RWPE1 (cell line): ENCODE results near the gene LINGO3.
"Not testable (repeated sequence)": the region's sequence is repeated elsewhere in the genome, so short reads cannot be mapped to it uniquely, and the experiment has no call there.

Experiments used
- CTCF ChIA-PET: fragments of 350-600 bp; sonication (Branson Sonifier 250); formaldehyde crosslinking; extraction: SDS; loops from one replicate; lab custom pipeline; 2021; lab: Yijun Ruan, JAX
- POLR2A ChIA-PET: fragments of 400-600 bp; formaldehyde crosslinking; extraction: SDS; loops from one replicate; lab custom pipeline; 2020; ENCODE audit warnings: antibody characterized with exemption; ENCODE audit not compliant: low non-redundant PET; lab: Yijun Ruan, JAX
- DNase-seq: peaks from one replicate; pipeline ENCODE4 v3.0.0; 2012; ENCODE audit warnings: low spot score
- H3K27ac ChIP-seq: fragments of 450-650 bp; 2 replicates; pipeline ENCODE4 v1.5.1; 2017
- CTCF ChIP-seq: fragments of 450-650 bp; conservative IDR thresholded peaks from 2 replicates; pipeline ENCODE4 v1.5.1; 2017; ENCODE audit warnings: low read depth, mild to moderate bottlenecking

LINGO3 gene

GRCh38 chr19:2286402-2287140, 21.4 kb downstream of the LINGO3 start:
- no peak for DNase-seq
- POLR2A ChIA-PET = interaction anchor here (0.5 to 0.6 kb wide), 3 partner anchors 8 to 597 kb away, joined by 3 to 6 read pairs (median 5); no protein-coding TSS in a partner anchor
- H3K27ac ChIP-seq = no peak overlapping the region

GRCh38 chr19:2283835-2284507, 24.0 kb downstream of the LINGO3 start:
- ChIA-PET CTCF (no interaction called here), POLR2A (no interaction called here)
- TF ChIP-seq CTCF = no peak
- DNase-seq = no peak
- no peak overlapping the region for H3K27ac ChIP-seq

More at GRCh38 chr19:2286402-2287140, 21.4 kb downstream of the LINGO3 start:
- CTCF ChIA-PET = interaction anchor here (1.0 kb wide), 1 partner anchor 68 kb away, joined by 3 read pairs; no protein-coding TSS in a partner anchor
- no peak for TF ChIP-seq CTCF

- no peak for DNase-seq
- no peak overlapping the region for H3K27ac ChIP-seq
- POLR2A ChIA-PET = interaction anchor here (0.6 kb wide), 1 partner anchor 11 kb away, joined by 3 read pairs; no protein-coding TSS in a partner anchor
- CTCF ChIA-PET = no interaction called here
- no peak for TF ChIP-seq CTCF
Measured at GRCh38 chr19:2282862-2283237, 25.1 kb downstream of the LINGO3 start.

GRCh38 chr19:2282062-2282861, 25.7 kb downstream of the LINGO3 start, which contains the start of gene PEAK3:
Gene PEAK3, minus strand, starts transcription at chr19:2282175. Its CDS starts 1,244 bp downstream, at chr19:2280931.
- DNase-seq = no peak
- ChIA-PET CTCF (no interaction called here), POLR2A (interaction anchor here (0.6 kb wide), 1 partner anchor 12 kb away, joined by 3 read pairs; no protein-coding TSS in a partner anchor)
- TF ChIP-seq CTCF = no peak
- H3K27ac ChIP-seq = no peak within 1 kb of the TSS

- CTCF ChIA-PET, H3K27ac ChIP-seq, DNase-seq, POLR2A ChIA-PET: not testable (repeated sequence)
Measured at GRCh38 chr19:2281265-2282061, 26.5 kb downstream of the LINGO3 start.

GRCh38 chr19:2280633-2281264, 27.2 kb downstream of the LINGO3 start:
- TF ChIP-seq CTCF = no peak
- H3K27ac ChIP-seq = no peak overlapping the region
- POLR2A ChIA-PET = no interaction called here
- CTCF ChIA-PET = no interaction called here
- no peak for DNase-seq
